ENCODE results near the gene GTPBP8.
A peak's percentile ranks its signal among the peaks of the same experiment; 100 is the strongest.
"Not testable (repeated sequence)": the region's sequence is repeated elsewhere in the genome, so short reads cannot be mapped to it uniquely, and the experiment has no call there.

Gene GTPBP8

GRCh38 chr3:113002037-113002436 lies 11.3 kb downstream of the GTPBP8 start:
- DNase-seq = no peak

GRCh38 chr3:113002679-113003078 lies 11.9 kb downstream of the GTPBP8 start:
- DNase-seq = no peak

GRCh38 chr3:113005611-113006010 lies 14.8 kb downstream of the GTPBP8 start:
- DNase-seq = no peak

GRCh38 chr3:113006359-113007056 lies 15.7 kb downstream of the GTPBP8 start:
- DNase-seq = no peak

- no peak for DNase-seq
These were observed 17.3 kb downstream of the GTPBP8 start for GRCh38 chr3:113008117-113008516.

GRCh38 chr3:113013593-113013992 lies 22.8 kb downstream of the GTPBP8 start:
- DNase-seq = no peak

- peak; percentile 46 for DNase-seq
These were observed 27.9 kb downstream of the GTPBP8 start for GRCh38 chr3:113018536-113019181.

- DNase-seq = peak; percentile 94
These were observed 28.7 kb downstream of the GTPBP8 start for GRCh38 chr3:113019182-113020137.

GRCh38 chr3:113021471-113021870 lies 30.7 kb downstream of the GTPBP8 start:
- DNase-seq = no peak

GRCh38 chr3:113034011-113034410 lies 43.2 kb downstream of the GTPBP8 start:
- DNase-seq = no peak

GRCh38 chr3:113035387-113035982 lies 44.7 kb downstream of the GTPBP8 start:
- no peak for DNase-seq

- no peak for DNase-seq
These were observed 47.5 kb downstream of the GTPBP8 start for GRCh38 chr3:113038328-113038727.

GRCh38 chr3:113039546-113039945 lies 48.8 kb downstream of the GTPBP8 start:
- no peak for DNase-seq

GRCh38 chr3:113040231-113040630 lies 49.4 kb downstream of the GTPBP8 start:
- no peak for DNase-seq

- no peak for DNase-seq
These were observed 52.9 kb downstream of the GTPBP8 start for GRCh38 chr3:113043686-113044085.

- not testable (repeated sequence) for DNase-seq
These were observed 55.6 kb downstream of the GTPBP8 start for GRCh38 chr3:113046186-113046965.

- DNase-seq = peak; percentile 92
These were observed 60.5 kb downstream of the GTPBP8 start for GRCh38 chr3:113051302-113051711.

Data from right forelimb (tissue), 1 donor.